ENCODE results near the gene VIPR1.

The VIPR1 gene

DNA sequence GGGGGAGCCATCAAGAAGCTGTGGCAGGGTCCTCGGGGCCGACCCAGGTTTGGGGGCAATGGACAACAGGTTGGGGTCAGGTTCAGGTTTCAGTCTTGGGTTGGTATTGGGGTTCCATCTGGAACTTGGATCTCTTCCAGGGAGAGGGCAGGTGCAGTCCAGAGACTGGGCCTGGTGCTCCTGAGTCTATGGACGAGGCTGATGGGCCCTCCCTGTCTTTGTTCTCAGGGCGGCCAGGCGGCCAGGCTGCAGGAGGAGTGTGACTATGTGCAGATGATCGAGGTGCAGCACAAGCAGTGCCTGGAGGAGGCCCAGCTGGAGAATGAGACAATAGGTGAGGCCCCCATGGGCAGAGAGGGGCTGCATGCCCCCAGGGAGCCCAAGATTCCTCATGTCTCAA is 11.1 kb downstream of the VIPR1 start:
- TF ChIP-seq EZH2phosphoT487 (conservative IDR thresholded peaks at IDR 0.05; ENCODE audit: low read length): no peak
- TF ChIP-seq, protein P1, sequence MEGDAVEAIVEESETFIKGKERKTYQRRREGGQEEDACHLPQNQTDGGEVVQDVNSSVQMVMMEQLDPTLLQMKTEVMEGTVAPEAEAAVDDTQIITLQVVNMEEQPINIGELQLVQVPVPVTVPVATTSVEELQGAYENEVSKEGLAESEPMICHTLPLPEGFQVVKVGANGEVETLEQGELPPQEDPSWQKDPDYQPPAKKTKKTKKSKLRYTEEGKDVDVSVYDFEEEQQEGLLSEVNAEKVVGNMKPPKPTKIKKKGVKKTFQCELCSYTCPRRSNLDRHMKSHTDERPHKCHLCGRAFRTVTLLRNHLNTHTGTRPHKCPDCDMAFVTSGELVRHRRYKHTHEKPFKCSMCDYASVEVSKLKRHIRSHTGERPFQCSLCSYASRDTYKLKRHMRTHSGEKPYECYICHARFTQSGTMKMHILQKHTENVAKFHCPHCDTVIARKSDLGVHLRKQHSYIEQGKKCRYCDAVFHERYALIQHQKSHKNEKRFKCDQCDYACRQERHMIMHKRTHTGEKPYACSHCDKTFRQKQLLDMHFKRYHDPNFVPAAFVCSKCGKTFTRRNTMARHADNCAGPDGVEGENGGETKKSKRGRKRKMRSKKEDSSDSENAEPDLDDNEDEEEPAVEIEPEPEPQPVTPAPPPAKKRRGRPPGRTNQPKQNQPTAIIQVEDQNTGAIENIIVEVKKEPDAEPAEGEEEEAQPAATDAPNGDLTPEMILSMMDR (IDR thresholded peaks at IDR 0.05; ENCODE audit: insufficient read depth, low read length, poor library complexity, severe bottlenecking): no peak
- H2AFZ ChIP-seq (ENCODE audit: low read depth, low read length, severe bottlenecking): no peak overlapping the region
- no peaks in the 10 kb centered on the region for H3K27me3 ChIP-seq (ENCODE audit: low read length)
- no peaks in the 10 kb centered on the region for H3K9me3 ChIP-seq (ENCODE audit: insufficient read depth, low read length)
- H3K36me3 ChIP-seq (ENCODE audit: low read length): no peaks in the 10 kb centered on the region
- no peaks in the 10 kb centered on the region for H3F3A ChIP-seq (ENCODE audit: insufficient read depth)
- no peaks in the 10 kb centered on the region for H4K20me1 ChIP-seq (ENCODE audit: low read depth, low read length)
- H3K27ac ChIP-seq (ENCODE audit: low read depth, low read length): no peak overlapping the region
- no peaks in the 10 kb centered on the region for H3K79me2 ChIP-seq (ENCODE audit: insufficient read depth, low read length)
- H3K4me3 ChIP-seq (ENCODE audit: insufficient read depth, low read length, poor library complexity, severe bottlenecking): no peak overlapping the region
- no peaks in the 10 kb centered on the region for H3K9me2 ChIP-seq (replicated peaks; ENCODE audit: insufficient read depth, low read length)
- no peak overlapping the region for H3K9ac ChIP-seq (ENCODE audit: low read length)
- H3K4me2 ChIP-seq (ENCODE audit: low read depth, low read length, poor library complexity, severe bottlenecking): no peak overlapping the region

DNA sequence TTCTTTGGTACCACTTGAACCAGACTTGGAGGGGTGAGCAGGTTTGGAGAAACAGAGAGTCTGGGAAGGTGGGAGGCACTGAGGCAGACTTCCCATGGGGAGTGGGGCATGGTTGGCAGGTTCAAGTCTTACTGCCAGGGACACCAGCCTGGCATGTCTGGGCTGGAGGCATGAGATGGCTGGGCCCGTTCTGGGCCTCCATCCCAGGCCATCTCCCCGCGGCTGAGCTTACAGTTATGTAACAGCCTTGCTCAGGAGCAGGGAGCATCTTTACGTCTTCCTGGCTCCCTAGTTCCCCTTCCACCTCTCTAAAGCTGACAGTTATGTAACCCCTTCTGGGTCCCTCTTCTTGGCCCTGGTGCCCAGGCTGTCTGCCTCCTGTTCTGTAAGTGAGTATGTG is 12.4 kb downstream of the VIPR1 start:
- no peaks in the 10 kb centered on the region for H3K27me3 ChIP-seq (ENCODE audit: low read length)
- H2AFZ ChIP-seq (ENCODE audit: low read depth, low read length, severe bottlenecking): no peak overlapping the region
- TF ChIP-seq, protein P1 (IDR thresholded peaks at IDR 0.05; ENCODE audit: insufficient read depth, low read length, poor library complexity, severe bottlenecking): no peak
- TF ChIP-seq EZH2phosphoT487 (conservative IDR thresholded peaks at IDR 0.05; ENCODE audit: low read length): no peak
- no peak overlapping the region for H3K4me3 ChIP-seq (ENCODE audit: insufficient read depth, low read length, poor library complexity, severe bottlenecking)
- no peaks in the 10 kb centered on the region for H3K79me2 ChIP-seq (ENCODE audit: insufficient read depth, low read length)
- H3K9me2 ChIP-seq (replicated peaks; ENCODE audit: insufficient read depth, low read length): no peaks in the 10 kb centered on the region
- H3K36me3 ChIP-seq (ENCODE audit: low read length): no peaks in the 10 kb centered on the region
- no peaks in the 10 kb centered on the region for H4K20me1 ChIP-seq (ENCODE audit: low read depth, low read length)
- no peaks in the 10 kb centered on the region for H3K9me3 ChIP-seq (ENCODE audit: insufficient read depth, low read length)
- no peaks in the 10 kb centered on the region for H3F3A ChIP-seq (ENCODE audit: insufficient read depth)
- no peak overlapping the region for H3K4me2 ChIP-seq (ENCODE audit: low read depth, low read length, poor library complexity, severe bottlenecking)
- H3K27ac ChIP-seq (ENCODE audit: low read depth, low read length): no peak overlapping the region
- no peak overlapping the region for H3K9ac ChIP-seq (ENCODE audit: low read length)

DNA sequence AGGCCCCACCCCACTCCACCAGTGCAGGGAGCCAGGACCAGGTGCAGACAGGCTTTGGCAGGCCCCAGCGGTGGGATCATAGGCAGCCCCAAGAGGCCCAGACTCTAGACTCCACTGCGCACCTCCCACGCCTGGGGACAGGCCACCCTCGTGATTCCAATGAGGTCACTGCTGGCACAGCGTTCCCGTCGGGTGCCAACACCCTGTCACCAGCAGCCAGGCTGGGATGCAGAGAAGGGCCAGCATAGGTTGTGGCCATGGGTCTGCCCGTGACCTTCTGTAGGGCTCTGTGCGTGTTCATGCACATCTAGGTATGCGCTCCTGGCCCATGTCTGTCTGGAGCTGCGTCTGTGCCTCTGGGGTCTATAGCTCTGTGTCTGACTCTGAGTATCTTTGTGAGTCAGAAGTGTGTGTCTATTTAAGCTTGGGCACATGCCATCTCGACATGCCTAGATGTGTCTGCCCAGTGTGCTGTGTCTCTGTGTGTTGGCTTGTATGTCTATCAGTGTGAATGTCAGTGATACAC is 13.0 kb downstream of the VIPR1 start:
- Histone ChIP-seq H3K4me2 (ENCODE audit: low read depth, low read length, poor library complexity, severe bottlenecking) (no peak overlapping the region), H3K9me3 (ENCODE audit: insufficient read depth, low read length) (no peaks in the 10 kb centered on the region), H3K9me2 (replicated peaks; ENCODE audit: insufficient read depth, low read length) (no peaks in the 10 kb centered on the region), H3K36me3 (ENCODE audit: low read length) (no peaks in the 10 kb centered on the region), H3K9ac (ENCODE audit: low read length) (no peak overlapping the region), H3K27me3 (ENCODE audit: low read length) (no peaks in the 10 kb centered on the region), H3K79me2 (ENCODE audit: insufficient read depth, low read length) (no peaks in the 10 kb centered on the region), H3K27ac (ENCODE audit: low read depth, low read length) (no peak overlapping the region), H3K4me3 (ENCODE audit: insufficient read depth, low read length, poor library complexity, severe bottlenecking) (no peak overlapping the region), H4K20me1 (ENCODE audit: low read depth, low read length) (no peaks in the 10 kb centered on the region), H2AFZ (ENCODE audit: low read depth, low read length, severe bottlenecking) (no peak overlapping the region), H3F3A (ENCODE audit: insufficient read depth) (no peaks in the 10 kb centered on the region)
- no peak for TF ChIP-seq EZH2phosphoT487 (conservative IDR thresholded peaks at IDR 0.05; ENCODE audit: low read length)
- TF ChIP-seq, protein P1 (IDR thresholded peaks at IDR 0.05; ENCODE audit: insufficient read depth, low read length, poor library complexity, severe bottlenecking): no peak

Measured in SU-DHL-6 (cell line).